Ramos (cell line): ENCODE measurements around the gene MCRIP2.

Experiments used
- in situ Hi-C: fragments of 300-500 bp; cut with MboI; formaldehyde crosslinking; loops from one replicate; pipeline ENCODE4 v1.14.3; 2022; ENCODE audit warnings: low sequenced_read_pairs; ENCODE audit not compliant: unreplicated experiment

Gene MCRIP2

GRCh38 chr16:647173-647902 lies 5.7 kb downstream of the MCRIP2 start:
- in situ Hi-C loops, result no loop called here

DNA sequence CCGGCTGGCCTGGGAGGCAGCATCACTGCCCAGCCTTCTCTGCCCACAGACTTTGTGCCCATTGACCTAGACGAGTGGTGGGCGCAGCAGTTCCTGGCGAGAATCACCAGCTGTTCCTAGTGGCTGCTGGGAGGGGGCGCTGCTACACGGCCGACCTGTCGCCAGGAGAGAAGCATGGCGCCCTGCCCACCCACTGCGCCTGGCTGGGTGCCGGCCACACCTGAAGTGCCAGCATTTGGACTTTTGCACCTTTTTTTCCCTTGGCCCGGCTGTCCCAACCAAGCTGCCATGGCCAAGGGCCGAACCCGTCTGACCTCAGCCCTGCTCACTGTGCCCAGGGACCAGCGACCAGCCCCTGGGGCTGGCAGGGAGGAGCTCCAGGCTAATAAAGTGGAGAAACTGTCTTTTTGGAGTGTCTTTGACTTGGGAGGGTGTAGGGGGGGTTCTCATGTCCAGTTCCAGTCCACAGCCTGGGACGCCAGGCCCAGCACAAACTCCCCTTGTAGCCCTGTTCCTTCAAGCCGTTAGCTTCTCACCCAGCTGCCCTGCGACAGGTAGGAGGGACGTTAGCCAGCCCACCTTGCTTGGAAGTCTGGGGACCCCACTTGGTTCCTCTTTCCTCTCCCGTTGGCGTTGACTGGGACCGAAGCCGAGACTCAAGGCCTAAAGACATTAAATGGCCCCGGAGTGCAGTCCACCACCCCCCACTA lies 6.6 kb downstream of the MCRIP2 start:
- in situ Hi-C loops, result no loop called here

DNA sequence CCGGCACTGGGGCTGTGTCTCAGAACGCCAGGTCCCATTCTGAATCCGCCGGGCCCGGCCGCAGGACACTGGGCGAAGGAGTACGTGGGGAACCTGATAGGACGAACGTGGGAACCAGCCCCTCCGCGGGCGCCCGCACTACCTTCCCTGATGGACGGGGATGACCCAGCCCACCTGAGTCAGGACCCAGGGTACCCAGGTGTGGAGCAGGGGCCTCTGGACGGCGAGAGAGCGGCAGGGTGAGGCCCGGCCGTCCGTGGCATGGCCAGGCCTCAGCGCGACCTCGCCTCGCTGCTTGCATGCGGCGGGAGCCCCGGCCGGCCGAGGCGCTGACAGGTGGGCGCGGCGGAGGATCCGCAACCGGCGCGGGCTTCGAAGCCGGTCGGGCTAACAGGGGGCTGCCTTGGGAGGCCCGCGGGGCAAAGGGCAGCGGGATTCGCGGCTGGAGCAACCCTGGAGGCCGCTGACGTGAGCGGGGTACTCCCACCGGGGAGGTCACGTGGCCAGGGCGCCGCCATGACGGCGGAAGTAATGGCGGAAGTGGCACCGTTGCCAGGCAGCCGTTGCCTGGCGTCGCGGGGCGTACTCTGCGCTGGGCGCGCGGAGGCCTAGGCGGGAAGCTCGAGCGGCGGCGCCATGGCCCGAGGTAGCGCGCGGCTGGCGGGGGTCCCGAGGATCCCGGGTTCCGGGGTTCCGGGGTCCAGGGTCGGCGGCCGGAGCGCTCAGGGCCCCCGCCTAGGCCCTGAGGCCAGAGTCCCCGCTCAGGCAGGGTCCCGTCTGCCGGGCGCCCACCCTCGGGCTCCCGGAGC lies 7.4 kb downstream of the MCRIP2 start, which contains the start of gene WDR90:
Gene WDR90, plus strand, starts transcription at position 585 of the 809 bp plus-strand sequence. Its CDS starts 52 bp downstream, at position 637.
- in situ Hi-C loops, result no loop called here

- in situ Hi-C loops, result no loop called here
Observed at GRCh38 chr16:649631-650030, 8.0 kb downstream of the MCRIP2 start.

DNA sequence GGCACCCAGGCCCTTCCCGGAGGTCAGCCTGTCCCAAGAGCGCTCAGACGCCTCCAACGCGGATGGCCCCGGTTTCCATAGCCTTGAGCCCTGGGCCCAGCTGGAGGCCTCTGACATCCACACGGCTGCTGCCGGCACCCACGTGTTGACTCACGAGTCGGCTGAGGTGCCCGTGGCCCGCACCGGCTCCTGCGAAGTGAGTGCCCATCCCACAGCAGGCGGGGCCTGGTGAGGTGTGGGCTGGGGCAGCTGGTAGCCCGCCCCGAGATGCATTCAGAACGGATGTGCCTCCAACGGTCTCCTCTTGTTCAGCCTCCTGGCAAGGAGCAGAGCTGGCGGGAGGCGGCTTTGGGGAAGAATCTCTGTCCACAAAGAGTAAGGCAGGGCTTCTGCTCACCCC lies 10.2 kb downstream of the MCRIP2 start:
- in situ Hi-C loops, result no loop called here

- in situ Hi-C loops, result no loop called here
Observed at GRCh38 chr16:652454-653305, 11.1 kb downstream of the MCRIP2 start.

- in situ Hi-C loops, result no loop called here
Observed at GRCh38 chr16:654034-654433, 12.4 kb downstream of the MCRIP2 start.

DNA sequence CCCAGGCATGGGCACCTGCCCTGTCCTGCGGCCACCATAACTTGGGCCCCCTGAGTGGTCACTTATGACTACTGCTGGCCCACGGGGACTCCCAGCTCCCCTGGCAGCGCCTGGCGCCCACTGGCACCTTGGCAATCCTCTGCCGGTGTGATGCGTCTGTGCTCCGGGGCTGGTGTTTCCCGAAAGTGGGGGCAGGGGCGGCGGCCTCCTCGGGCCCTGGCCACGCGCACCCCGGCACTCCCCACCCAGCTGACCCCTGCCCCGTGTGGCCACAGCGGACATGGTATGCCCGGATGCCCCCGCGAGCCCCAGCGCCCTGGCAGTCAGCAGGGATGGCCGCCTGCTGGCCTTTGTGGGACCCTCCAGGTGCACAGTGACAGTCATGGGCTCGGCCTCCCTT lies 15.9 kb downstream of the MCRIP2 start:
- in situ Hi-C loops, result no loop called here

GRCh38 chr16:658679-659571 lies 17.3 kb downstream of the MCRIP2 start:
- in situ Hi-C loops, result no loop called here

GRCh38 chr16:659618-660017 lies 18.0 kb downstream of the MCRIP2 start:
- in situ Hi-C loops, result no loop called here

DNA sequence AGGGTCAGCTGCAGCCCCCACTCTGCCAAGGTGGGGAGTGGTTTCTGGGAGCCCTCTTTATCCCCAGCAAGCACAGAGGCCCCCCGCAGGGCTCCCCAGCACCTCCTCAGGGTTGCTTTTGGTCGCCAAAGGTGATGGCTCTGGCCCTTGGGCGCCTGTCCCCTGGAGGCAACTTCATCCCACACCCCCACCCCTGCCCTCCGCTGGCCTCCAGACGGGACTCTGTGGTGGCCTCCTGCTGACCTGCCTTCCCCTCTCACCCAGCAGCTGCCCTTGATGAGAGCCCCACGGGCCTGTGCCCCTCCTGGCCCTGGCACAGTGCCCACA lies 18.5 kb downstream of the MCRIP2 start:
- in situ Hi-C loops, result no loop called here

DNA sequence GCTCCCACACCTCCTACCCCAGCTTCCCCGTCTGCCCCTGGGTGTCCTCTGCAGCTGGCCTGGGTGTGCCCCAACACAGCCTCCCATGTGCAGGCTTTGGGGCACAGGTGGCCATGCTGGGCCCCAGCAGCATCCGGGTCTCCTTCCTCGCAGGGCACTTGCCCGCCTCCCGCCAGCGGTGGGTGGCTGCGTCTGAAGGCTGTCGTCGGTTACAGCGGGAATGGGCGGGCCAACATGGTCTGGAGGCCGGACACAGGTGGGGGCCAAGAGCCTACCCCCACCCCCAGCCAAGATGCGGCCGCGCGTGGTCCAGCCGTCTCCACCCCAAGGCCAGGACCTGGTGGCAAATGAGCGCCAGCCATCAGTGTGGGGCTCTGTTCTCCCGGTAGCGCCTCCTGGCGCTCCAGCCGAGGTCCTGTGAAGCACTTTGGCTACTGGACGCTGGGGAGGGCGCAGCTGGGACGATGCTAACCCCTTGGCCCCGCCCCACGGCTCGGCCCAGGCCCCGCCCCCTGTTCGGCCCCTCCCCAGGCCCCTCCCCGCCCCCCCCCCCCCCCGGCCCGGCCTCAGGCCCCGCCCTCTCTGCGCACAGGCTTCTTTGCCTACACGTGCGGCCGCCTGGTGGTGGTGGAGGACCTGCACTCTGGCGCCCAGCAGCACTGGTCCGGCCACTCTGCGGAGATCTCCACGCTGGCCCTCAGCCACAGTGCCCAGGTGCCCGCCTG lies 19.0 kb downstream of the MCRIP2 start:
- in situ Hi-C loops, result no loop called here

GRCh38 chr16:661184-661821 lies 19.7 kb downstream of the MCRIP2 start:
- in situ Hi-C loops, result no loop called here

- in situ Hi-C loops, result no loop called here
Observed at GRCh38 chr16:662095-662494, 20.5 kb downstream of the MCRIP2 start.

DNA sequence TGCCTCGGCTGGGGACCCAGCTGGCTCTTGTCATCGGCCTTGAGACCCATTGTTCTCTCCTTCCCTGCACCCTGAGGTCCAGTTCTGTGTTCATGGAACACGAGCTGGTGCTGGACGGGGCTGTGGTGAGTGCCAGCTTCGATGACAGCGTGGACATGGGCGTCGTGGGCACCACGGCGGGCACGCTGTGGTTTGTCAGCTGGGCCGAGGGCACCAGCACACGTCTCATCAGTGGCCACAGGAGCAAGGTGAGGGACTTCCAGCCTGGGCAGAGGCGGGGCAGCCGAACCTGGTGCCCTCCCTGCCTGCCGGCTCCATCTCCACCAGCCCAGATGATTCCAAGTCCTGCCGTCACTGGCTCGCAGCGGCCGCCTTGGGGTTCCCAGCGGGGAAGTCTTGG lies 21.0 kb downstream of the MCRIP2 start:
- in situ Hi-C loops, result no loop called here

- in situ Hi-C loops, result no loop called here
Observed at GRCh38 chr16:666572-666971, 24.9 kb downstream of the MCRIP2 start.

GRCh38 chr16:667113-667779 lies 25.6 kb downstream of the MCRIP2 start:
- in situ Hi-C loops, result no loop called here
